Islet of Langerhans (tissue), 1 donor: ENCODE results near the gene SLCO4A1.

Source experiments
- FAIRE-seq: peaks from one replicate; lab custom pipeline; 2011; peaks lifted over from hg19 to GRCh38; lab: Jason Lieb, UNC

SLCO4A1 gene

DNA sequence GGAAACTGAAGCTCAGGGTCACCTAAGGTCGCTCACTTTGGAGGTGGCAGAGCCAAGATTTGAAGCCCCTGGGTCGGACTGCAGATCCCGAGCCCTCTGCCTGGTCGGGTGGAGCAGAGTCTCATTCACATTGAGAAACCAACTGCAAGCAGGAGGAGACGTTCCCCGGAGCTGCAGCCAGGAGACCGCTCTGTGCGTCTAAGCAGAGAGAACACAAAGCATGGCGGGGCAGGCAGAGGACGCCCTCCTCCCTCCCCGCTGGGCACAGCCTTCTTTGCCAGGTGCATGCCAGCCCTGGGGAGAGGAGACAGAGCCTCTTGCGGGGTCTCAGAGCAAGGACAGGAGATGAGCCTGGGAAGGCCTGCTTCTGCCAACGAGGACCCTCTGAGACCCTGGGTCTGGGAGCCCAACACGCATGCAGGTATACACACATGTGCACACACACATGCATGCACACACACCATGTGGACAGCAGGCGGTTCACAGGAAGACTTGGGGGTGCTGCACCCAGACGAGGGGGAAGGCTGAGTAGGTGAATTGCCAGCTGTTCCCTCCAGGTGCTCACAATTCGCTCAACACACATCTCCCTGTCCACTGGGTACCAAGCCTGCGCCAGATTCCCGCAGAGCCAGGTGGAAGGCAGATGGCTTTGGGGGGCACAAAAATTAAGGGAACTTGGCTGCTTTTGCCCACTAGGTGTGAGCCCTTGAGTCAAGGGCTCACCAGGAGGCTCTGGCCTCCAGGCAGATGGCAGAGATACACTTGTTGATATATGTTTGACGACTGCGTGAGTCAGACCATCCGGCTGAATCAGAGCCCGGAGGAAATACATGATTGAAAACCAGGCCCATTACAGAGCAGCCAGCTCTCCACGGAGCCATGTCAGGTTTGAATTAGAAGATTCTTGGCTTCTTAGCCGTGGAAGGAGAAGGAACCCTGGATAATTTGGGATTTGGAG lies 60.9 kb downstream of the SLCO4A1 start:
- FAIRE-seq, result no peak

- no peak for FAIRE-seq
Observed at GRCh38 chr20:62703853-62704228, 61.5 kb downstream of the SLCO4A1 start.

DNA sequence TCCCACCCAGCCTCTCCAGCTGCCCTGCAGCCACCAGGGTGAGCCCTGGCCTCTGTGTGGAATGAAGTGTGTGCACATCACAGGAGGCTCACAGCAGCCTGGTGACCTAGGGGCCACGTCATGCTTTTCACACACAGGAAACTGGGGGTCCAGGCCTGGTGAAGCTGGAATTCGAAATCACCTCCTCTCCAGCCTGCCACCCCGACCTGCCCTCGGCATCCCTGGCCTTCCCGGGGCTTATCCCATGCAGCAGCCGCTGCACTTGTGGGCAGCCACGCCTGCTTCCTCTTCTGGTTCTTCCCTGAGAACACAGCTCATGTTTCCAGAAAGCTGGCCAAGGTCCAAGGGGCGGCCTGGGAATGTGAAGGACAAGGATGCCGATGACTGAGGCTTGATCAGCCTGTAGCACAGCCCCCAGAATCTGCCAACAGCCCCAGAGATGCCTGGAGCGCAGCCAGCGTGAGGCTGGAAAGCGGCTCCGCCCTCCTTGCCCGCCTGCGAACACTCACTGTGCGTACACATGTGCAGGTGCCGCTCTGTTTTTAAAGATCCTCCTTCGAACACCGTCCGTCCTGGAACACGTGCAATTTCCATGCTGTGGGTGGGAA lies 62.1 kb downstream of the SLCO4A1 start:
- FAIRE-seq, result no peak

- no peak for FAIRE-seq
Observed at GRCh38 chr20:62705627-62706026, 63.3 kb downstream of the SLCO4A1 start.

DNA sequence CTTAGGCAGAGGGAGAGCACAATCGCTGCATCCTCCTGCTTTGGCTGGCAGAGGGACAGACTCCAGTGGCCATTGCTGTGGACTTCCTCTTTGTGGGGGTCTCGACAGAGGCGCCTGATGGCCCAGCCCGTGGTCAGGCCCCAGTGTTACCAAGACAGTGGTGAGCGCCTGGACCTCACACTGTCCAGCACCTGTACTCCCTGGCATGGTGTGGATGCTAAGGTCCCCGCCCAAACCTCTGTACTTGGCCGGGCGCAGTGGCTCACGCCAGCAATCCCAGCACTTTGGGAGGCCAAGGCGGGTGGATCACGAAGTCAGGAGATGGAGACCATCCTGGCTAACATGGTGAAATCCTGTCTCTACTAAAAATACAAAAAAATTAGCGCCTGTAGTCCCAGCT lies 64.0 kb downstream of the SLCO4A1 start:
- no peak for FAIRE-seq

GRCh38 chr20:62706857-62707256 lies 64.6 kb downstream of the SLCO4A1 start:
- no peak for FAIRE-seq

- FAIRE-seq, result no peak
Observed at GRCh38 chr20:62707276-62707920, 65.1 kb downstream of the SLCO4A1 start.

DNA sequence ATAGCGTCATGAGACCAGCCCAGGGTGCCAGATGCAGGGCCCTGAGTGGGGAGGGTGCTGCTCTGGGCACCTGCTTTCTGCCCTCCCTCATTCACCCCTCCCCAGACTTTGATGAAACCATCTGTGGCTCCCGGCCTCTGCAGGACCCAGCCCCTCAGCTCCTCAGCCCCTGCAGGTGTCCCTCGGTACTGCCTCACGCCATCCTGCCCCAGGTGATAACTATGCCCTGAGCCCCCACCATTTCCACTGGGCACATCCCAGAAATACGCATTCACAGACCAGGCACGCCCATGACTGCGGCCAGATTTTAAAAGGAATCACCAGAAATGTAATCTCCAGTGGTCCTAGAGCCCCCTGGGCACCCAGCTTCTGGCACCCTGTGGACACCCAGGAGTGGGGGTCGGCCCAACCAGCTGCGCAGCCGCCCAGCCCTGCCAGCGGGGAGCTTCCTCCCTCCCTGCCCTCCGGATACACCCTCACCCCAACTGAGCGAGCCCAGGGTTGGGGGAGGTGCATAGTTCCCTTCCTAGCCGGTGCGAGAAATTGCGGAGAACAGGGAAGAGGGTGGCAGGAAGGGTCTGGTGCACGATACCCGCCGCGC lies 65.7 kb downstream of the SLCO4A1 start:
- no peak for FAIRE-seq

DNA sequence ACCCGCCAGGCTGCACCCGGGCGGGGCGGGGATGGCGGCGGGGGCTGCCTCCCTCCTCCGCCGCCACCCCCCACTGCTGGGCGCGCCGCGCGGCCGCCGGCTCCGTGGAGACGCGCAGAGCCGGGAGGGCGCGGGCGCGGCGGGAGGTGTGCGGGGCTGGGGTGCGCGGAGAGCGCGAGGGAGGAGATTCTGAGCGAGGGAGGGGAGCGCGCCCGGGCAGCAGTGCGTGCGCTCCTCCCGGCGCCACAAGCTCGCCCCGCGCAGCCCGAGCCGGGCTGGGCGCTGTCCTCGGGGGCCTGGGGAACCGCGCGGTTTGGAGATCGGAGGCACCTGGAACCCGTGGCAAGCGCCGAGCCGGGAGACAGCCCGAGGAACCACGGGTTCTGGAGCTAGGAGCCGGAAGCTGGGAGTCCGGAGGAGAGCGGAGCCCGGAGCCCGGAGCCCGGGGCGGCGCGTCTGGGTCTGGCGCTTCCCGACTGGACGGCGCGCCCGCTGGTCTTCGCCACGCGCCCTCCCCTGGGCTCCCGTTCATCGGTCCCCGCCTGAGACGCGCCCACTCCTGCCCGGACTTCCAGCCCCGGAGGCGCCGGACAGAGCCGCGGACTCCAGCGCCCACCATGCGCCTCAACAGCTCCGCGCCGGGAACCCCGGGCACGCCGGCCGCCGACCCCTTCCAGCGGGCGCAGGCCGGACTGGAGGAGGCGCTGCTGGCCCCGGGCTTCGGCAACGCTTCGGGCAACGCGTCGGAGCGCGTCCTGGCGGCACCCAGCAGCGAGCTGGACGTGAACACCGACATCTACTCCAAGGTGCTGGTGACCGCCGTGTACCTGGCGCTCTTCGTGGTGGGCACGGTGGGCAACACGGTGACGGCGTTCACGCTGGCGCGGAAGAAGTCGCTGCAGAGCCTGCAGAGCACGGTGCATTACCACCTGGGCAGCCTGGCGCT lies 66.6 kb downstream of the SLCO4A1 start, which contains the start of gene NTSR1:
Gene NTSR1, plus strand, starts transcription at position 246 of the 946 bp plus-strand sequence. Its CDS starts 372 bp downstream, at position 618.
- FAIRE-seq, result no peak

- FAIRE-seq, result no peak
Observed at GRCh38 chr20:62709537-62709905, 67.2 kb downstream of the SLCO4A1 start.

DNA sequence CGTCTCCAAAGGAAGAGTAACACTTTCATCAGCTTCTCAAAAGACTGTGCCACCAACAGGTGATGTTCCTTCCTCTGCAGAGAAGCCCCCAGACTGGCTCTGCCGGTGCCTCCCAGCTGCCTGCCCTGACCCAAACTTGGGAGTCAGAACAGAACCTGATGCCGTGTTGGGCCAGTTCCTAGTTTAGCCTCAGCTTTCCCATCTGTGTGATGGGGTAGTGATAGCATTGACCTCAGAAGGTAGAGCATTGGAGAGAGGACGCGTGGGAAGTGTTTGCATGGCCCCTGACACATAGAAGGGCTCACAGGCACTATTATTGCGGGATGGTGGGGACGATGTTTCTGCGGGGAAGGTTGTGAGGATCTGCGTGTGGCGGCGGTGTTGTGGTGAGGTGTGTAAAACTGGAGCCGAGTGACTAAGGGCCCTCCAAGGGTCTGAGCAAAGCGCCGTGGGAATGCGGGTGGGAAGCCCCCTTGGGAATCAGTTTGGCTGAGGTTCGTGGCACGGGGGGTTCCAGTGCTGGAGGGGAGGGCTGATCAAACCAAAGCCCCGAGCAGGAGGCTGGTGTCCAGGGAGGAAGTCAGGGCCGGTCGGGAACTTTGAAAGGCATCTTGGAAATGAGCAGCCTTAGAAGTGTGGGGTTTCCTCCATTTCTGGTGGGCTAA lies 68.0 kb downstream of the SLCO4A1 start:
- FAIRE-seq, result no peak

DNA sequence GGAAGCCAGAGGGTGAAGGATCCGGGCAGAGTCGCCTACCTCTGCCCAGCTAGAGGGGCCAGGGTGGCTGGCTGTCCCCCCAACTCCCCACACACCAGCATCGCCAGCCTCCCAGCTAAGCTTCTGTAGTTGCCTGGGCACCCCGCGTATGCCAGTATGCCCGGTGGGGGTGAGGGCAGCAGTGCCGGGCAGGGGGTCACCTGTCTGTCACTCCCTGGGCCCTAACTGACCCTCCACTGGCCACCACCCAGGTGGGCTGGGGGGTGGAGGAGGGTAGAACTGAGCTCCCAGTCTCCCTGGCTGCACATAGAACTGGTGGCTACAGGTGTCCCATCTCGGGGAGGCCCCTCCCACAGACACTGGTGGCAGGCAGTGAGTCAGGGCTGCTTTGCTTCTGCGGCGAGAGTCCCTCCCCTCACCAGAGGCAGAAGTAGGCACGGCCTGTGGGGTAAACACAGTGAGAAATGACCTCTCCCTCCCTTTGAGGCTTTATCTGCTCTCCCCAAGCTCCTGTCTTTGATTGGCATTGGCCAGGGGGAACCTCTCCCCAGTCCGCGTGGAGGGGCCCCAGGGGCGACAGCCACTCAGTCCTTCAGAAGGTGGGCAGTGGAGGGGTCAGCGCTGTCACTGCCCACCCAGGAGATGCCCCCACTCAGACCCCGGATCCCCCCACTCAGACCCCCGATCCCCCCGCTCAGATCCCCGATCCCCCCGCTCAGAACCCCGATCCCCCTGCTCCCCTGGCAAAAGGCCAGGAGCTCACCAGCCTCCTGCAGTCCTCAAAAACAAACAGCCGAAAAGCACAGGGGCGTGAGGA lies 68.8 kb downstream of the SLCO4A1 start:
- FAIRE-seq, result no peak

GRCh38 chr20:62711703-62712101 lies 69.4 kb downstream of the SLCO4A1 start:
- no peak for FAIRE-seq

- no peak for FAIRE-seq
Observed at GRCh38 chr20:62712606-62713005, 70.3 kb downstream of the SLCO4A1 start.

DNA sequence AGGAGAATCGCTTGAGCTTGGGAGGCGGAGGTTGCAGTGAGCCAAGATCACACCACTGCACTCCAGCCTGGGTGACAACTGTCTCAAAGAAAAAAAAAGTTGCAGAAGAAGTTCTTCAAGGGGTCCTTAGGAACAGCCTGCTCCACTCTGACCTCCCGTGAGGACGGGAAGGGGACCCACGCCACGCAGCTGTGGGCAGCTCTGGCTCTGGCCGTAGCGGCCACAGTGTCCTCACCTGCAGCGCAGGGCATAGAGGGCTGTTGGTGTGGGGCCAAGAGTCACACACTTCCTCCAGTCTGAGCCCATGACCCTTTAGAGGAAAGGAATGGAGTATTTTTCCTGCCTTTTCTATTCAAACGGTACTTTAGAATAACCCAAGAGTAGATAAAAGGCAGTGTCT lies 71.7 kb downstream of the SLCO4A1 start:
- FAIRE-seq, result no peak

- no peak for FAIRE-seq
Observed at GRCh38 chr20:62714799-62715198, 72.5 kb downstream of the SLCO4A1 start.

DNA sequence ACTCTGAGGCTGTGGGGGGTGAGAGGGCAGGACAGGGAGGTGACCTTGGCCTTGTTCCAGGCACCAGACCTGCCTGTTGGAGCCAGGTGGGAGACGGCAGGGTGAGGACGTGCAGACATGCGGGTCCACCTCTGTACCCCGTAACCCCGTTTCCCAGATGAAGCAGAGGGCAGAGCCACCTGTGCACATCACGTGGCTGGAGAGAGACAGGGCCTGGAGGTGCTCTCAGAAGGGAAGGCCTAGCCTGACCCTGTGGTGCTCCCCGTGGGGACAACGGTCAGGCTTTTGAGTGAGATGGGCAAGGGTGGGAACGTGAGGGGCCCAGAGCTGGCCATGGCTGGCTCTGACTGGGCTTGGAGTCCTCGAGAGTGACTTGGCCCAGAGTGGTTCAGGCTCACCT lies 72.9 kb downstream of the SLCO4A1 start:
- FAIRE-seq, result no peak

GRCh38 chr20:62716198-62716940 lies 74.1 kb downstream of the SLCO4A1 start:
- no peak for FAIRE-seq

GRCh38 chr20:62716941-62717310 lies 74.6 kb downstream of the SLCO4A1 start:
- no peak for FAIRE-seq
